GM19043 (cell line): ENCODE results near the gene LDLRAP1.

ENCODE experiments used
- ATAC-seq: cut with Tn5 transposase; IDR thresholded peaks from one replicate; pipeline ENCODE4 v1.9.1; 2021; ENCODE audit warnings: low read depth; ENCODE audit not compliant: unreplicated experiment

LDLRAP1 gene

DNA sequence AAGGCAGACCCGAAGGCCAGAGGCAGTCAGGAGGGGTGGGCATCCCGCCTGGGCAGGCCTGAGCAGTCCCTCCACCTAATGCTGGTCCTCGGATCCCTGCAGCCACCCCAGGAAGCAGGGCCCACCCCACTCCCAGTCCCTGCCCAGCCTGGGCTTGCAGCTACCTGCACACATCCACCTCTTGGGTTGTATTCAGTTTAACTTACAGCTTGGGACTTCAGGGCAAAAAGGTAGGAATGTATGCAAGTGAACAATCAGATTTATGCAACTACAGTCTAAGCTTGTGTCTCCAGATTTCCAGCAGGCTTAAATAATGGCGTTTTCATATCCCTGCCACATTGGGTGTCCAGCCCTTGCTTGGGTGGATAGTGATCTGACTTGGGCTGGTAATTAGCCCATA, 17.4 kb downstream of the LDLRAP1 start:
- ATAC-seq, result no peak

DNA sequence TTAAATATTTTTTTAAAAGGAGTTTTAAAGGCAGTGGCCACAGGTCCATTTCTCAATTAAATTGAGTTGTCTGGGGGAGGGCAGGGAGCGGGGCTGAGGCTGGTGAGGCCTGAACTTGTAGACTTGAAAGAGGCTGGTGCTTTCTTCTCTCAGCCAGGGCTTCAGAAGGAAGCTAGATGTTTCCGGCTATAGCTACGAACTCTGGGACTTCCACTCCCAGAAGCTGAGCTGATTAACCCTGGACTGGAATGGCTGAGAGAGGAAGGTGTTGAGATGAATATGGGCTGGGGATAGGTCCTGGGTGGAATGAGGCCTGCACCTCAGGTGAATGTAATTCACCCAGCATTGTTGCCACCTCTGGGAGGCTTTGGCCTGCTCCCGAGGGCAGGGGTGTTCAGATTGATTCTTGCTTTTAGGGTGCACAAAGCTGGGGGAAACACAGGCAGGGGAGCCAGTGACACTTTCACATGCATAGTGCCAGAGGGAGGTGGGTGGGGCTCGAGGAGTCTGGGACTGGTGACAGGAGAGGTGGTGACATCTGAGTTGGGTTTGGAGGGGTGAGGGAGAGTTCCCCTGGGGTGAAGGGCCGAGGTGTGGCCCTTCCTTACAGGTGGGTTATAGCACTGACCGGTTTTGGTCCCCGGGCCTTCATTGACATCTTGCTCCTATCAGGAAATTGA, 18.2 kb downstream of the LDLRAP1 start:
- ATAC-seq, result no peak

- ATAC-seq, result peak; percentile 84
These were observed 18.9 kb downstream of the LDLRAP1 start for GRCh38 chr1:25562101-25562927.

- no peak for ATAC-seq
These were observed 19.5 kb downstream of the LDLRAP1 start for GRCh38 chr1:25562928-25563283.

- no peak for ATAC-seq
These were observed 20.2 kb downstream of the LDLRAP1 start for GRCh38 chr1:25563330-25564215.

- ATAC-seq, result no peak
These were observed 21.6 kb downstream of the LDLRAP1 start for GRCh38 chr1:25564777-25565574.

DNA sequence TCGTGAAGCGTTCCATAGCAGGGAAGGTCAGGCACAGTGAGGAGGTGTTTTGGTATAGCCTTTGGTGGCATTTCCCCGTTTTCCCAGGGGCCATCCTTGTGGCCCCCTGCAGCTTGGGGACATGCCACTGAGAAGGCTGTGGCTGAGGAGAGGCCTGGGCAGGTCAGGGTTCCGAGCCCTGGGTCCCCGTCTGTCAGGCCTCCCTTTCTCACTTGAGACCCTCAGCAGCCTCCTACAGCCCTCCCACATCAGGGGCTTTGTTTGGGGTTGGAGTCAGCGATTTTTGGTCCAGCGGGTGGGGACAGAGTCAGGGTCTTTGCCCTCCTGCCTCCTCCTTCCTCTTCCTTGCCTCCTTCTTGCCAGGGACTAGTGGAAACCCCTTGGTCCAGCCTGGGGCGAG, 22.2 kb downstream of the LDLRAP1 start:
- ATAC-seq, result no peak

DNA sequence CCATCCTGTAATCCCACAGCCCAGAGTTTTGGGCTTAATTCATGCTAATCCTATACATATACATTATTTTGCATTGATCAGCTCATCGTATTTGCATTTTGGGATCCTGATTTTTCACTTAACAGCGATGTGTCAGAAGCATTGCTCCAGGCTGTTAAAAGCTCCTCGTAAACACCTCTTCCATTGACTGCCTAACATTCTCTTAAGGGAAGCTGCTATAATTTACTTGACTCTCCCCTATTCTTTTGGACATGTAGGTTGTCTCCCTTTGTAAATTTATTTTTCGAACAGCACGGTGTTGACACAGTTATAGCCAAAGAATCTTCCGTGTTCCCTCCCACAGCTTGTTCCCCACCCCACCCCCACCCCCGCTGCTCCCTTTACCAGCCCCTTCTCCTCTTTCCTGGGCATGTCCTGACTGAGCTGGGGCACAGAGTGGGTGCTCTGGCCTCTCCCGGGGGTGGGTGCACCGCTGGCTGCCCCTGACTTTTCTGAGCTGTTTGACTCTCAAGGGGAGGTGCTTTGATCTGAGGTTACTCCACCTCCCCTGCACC, 22.8 kb downstream of the LDLRAP1 start:
- ATAC-seq, result no peak

DNA sequence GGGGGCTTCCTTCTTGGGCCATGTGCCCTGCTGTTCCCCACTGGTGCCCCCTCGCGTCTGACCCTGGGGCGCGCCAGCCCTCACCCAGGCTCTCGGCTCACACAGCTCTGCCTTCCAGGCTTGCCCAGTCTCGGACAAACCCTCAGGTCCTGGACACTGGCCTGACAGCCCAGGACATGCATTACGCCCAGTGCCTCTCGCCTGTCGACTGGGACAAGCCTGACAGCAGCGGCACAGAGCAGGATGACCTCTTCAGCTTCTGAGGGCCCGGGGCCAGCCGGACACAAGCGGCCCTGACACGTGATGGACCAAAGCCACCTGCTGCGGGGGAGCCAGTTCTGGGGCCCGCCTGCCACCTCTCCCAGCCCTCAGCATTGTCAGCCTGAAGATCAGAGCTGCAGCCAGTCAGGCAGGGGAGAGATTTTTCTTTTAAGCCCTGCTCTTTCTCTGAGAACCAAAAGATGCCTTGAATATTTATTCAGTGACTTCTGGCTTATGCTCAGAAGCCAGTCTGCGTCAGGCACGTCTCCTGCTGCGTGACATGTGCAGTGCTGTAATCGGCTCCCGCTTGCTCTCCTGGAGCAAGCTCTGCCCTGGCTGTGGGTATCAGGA, 23.4 kb downstream of the LDLRAP1 start:
- no peak for ATAC-seq

DNA sequence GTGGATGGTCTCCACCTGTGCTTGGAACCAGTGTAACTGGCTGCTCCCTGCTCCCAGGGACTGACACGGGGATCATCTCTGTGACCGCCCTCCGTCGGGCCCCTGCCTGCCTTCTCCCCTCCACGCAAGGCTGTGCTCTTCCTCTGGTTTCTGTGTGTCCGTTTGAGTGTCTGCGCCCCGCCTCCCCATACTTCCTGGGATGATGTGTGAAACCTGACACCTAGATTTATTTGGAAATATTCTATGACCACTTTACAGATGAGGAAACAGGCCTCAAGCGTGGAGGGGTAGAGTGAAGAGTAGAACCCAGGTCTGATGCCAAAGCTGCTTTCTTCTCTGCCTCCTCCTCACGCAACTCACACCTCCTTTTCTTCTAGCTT, 24.3 kb downstream of the LDLRAP1 start:
- no peak for ATAC-seq

GRCh38 chr1:25568090-25568833, 24.9 kb downstream of the LDLRAP1 start:
- no peak for ATAC-seq

DNA sequence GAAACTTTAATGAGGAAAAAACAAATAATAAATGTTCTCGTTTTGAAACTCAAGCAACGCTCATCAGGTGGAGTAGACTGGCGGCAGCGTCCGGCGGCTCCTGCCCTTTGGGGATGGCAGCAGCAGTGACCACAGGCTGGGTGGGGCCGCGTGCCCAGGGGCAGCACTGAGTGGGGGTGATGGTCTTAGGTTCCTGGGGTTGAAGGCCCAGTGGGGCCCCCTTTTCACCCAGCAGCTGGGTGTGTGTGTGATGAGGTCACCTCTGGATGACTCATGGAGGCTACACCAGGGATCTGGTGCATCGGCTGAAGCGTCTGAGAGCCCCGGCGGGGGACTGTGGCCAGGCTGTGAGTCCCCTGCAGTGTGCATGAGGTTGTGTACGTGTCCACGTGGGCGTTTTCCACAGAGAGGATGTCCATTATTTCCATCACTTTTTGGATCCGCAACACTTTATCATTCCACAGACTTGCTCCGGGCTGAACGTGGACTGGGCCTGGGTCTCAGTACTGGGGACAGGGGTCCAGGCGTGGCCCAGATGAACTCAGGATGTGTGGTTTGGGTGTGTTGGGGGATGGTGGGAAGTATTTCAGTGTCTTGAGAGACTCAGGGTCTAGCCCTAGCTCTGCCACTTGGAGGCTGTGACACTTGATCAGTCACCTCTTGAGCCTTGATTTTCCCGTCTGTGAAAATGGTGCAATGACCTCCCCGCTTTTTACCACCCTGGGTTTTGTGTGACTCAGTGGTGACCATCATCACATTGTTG, 25.6 kb downstream of the LDLRAP1 start:
- ATAC-seq, result no peak

DNA sequence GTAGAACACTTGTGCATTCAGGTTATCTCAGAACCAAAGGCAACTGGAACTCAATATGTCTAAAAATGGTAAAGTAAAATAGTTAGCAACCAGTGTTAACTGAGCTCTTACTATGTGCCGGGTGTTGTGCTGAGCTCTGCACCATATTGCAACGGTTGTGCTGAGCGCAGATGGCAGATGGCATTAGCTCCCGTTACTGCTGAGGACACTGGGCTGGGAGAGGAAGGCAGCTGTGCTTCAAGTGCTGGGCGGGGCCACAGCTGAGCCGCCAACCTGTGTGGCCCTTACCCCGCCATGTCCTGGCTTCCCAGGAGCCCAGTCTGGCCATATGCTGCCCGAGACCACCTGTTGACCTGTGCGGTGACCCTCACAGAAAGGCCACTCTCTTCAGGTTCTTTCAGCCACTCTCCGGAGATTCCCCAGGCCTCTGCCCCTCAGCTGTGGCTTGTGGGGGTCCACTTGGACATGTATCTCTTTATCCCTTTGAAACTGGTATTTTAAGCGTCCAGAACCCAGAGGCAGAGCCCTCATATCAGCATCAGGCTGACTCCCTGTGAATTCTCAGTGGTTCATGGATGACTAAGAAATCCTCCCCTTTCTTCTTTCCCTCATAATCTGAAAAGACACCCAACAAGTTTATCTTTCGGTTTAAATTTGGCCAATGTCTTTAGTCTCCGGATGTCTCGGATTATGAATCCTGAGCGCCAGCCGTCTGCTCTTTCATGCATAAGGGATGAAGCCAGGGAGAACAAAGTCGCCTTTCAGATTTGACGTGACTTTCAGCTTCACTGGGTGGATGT, 26.4 kb downstream of the LDLRAP1 start:
- ATAC-seq, result no peak

GRCh38 chr1:25570798-25571521, 27.6 kb downstream of the LDLRAP1 start:
- no peak for ATAC-seq

GRCh38 chr1:25571522-25571970, 28.1 kb downstream of the LDLRAP1 start:
- no peak for ATAC-seq

DNA sequence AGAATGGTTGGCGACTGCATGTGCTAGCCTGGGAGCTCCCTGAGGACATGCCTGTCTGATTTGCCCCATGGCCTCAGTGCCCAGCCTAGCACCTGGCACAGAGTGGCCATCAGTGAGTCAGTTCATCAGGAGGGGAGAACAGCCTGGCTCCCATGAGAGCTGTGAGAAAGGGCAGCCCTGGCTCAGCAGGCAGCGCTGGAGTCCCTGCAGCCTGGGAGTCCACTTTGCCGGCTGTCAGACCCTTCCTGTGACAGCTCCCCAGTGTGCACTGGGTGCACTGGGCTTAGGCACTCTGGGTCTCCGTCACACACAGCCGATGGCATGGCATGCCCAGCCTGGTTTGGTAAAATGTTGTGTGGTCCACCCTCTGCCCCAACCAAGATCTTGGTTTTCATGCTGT, 28.7 kb downstream of the LDLRAP1 start:
- ATAC-seq, result no peak
